Activated CD8-positive, alpha-beta T cell treated with anti-CD3 and anti-CD28 coated beads, Interleukin-2, amount 10 ng/mL, durations not matched to agents 7 days and 5 days (primary cell): ENCODE measurements around the gene CDK15. TPM values are rescaled to one million over a fixed set of nuclear protein-coding genes. Genes with fewer than 3 reads are reported as not detected.

ENCODE experiments used
- ATAC-seq: fragments of 150-1000 bp; cut with Tn5 transposase; one replicate; pipeline ENCODE4 v1.10.0; 2021; ENCODE audit warnings: moderate library complexity
- CTCF ChIA-PET: fragments of 350-600 bp; sonication (Branson Sonifier 250); formaldehyde crosslinking; loops from one replicate; lab custom pipeline; 2021; ENCODE audit warnings: antibody characterized with exemption; lab: Charles Lee
- POLR2A ChIA-PET: fragments of 350-600 bp; sonication (Branson Sonifier 250); formaldehyde crosslinking; loops from one replicate; lab custom pipeline; 2021; ENCODE audit warnings: antibody characterized with exemption; lab: Charles Lee
- DNase-seq: peaks from one replicate; pipeline ENCODE4 v3.0.0-alpha.2; 2020
- H3K27ac Mint-ChIP-seq: one replicate; pipeline ENCODE4 v1.8.0; 2021; ENCODE audit warnings: mild to moderate bottlenecking, mixed read lengths
- H3K27me3 Mint-ChIP-seq: one replicate; pipeline ENCODE4 v1.8.0; 2021; ENCODE audit warnings: low read depth, mixed read lengths
- H3K36me3 Mint-ChIP-seq: one replicate; pipeline ENCODE4 v1.8.0; 2021; ENCODE audit warnings: low read depth, mixed read lengths
- H3K4me1 Mint-ChIP-seq: one replicate; pipeline ENCODE4 v1.8.0; 2021; ENCODE audit warnings: low read depth, mixed read lengths
- H3K4me3 Mint-ChIP-seq: one replicate; pipeline ENCODE4 v1.8.0; 2021; ENCODE audit warnings: mild to moderate bottlenecking, mixed read lengths
- H3K9me3 Mint-ChIP-seq: one replicate; pipeline ENCODE4 v1.8.0; 2022; ENCODE audit warnings: mixed read lengths; ENCODE audit not compliant: insufficient read depth
- total RNA-seq, 2 experiments: library from RNA; stranded (reverse); gene quantifications; one replicate each; pipeline ENCODE4 v1.2.3, GENCODE V29; 2021

CDK15 gene
- total RNA-seq, 2 experiments from 2014 or later: not detected

GRCh38 chr2:201858281-201859184 is 52.2 kb downstream of the CDK15 start:
- CTCF ChIA-PET: interaction anchor here (0.8 to 3.2 kb wide), 5 partner anchors 8 to 320 kb away, joined by 3 to 49 read pairs (median 7); no protein-coding TSS in a partner anchor
- POLR2A ChIA-PET: no interaction called here
- Mint-ChIP-seq H3K4me1 (peaks cover 11% of the 10 kb centered on the region), H3K9me3 (no peaks in the 10 kb centered on the region), H3K4me3 (no peak overlapping the region), H3K36me3 (no peaks in the 10 kb centered on the region), H3K27ac (no peak overlapping the region), H3K27me3 (peaks cover 36% of the 10 kb centered on the region)
- peak; percentile 30 for DNase-seq
- no peak for ATAC-seq

- no peak overlapping the region for H3K27ac Mint-ChIP-seq
- no peak overlapping the region for H3K4me3 Mint-ChIP-seq
- DNase-seq (no peak), ATAC-seq (no peak)
- no peaks in the 10 kb centered on the region for H3K9me3 Mint-ChIP-seq
- H3K36me3 Mint-ChIP-seq: no peaks in the 10 kb centered on the region
- peaks cover 11% of the 10 kb centered on the region for H3K4me1 Mint-ChIP-seq
- CTCF ChIA-PET: interaction anchor here (1.0 to 3.2 kb wide), 23 partner anchors 8 to 407 kb away, joined by 3 to 49 read pairs (median 4); no protein-coding TSS in a partner anchor
- peaks cover 38% of the 10 kb centered on the region for H3K27me3 Mint-ChIP-seq
- POLR2A ChIA-PET: no interaction called here
These were observed 53.6 kb downstream of the CDK15 start for GRCh38 chr2:201859949-201860348.

GRCh38 chr2:201860636-201861066 is 54.3 kb downstream of the CDK15 start:
- peak; percentile 60 for DNase-seq
- ChIA-PET POLR2A (interaction anchor here (0.6 kb wide), 2 partner anchors 9 to 668 kb away, joined by 3 to 6 read pairs; no protein-coding TSS in a partner anchor), CTCF (interaction anchor here (0.6 to 3.2 kb wide), 30 partner anchors 8 to 651 kb away, joined by 3 to 49 read pairs (median 4); no protein-coding TSS in a partner anchor)
- Mint-ChIP-seq H3K4me3 (no peak overlapping the region), H3K4me1 (peaks cover 11% of the 10 kb centered on the region), H3K27ac (no peak overlapping the region), H3K9me3 (no peaks in the 10 kb centered on the region), H3K27me3 (peaks cover 35% of the 10 kb centered on the region), H3K36me3 (no peaks in the 10 kb centered on the region)
- peak; percentile 77 for ATAC-seq

- ATAC-seq (no peak), DNase-seq (no peak)
- Mint-ChIP-seq H3K36me3 (no peaks in the 10 kb centered on the region), H3K27ac (no peak overlapping the region), H3K4me3 (no peak overlapping the region), H3K4me1 (peaks cover 11% of the 10 kb centered on the region), H3K27me3 (peaks cover 32% of the 10 kb centered on the region), H3K9me3 (no peaks in the 10 kb centered on the region)
- CTCF ChIA-PET: interaction anchor here (1.4 kb wide), 1 partner anchor 192 kb away, joined by 3 read pairs; no protein-coding TSS in a partner anchor
- POLR2A ChIA-PET: no interaction called here
These were observed 56.5 kb downstream of the CDK15 start for GRCh38 chr2:201862843-201863242.

- Mint-ChIP-seq H3K9me3 (no peaks in the 10 kb centered on the region), H3K27ac (no peak overlapping the region), H3K4me1 (no peaks in the 10 kb centered on the region), H3K4me3 (no peak overlapping the region), H3K36me3 (no peaks in the 10 kb centered on the region), H3K27me3 (peaks cover 15% of the 10 kb centered on the region)
- ChIA-PET POLR2A (no interaction called here), CTCF (interaction anchor here (0.9 kb wide), 1 partner anchor 9 kb away, joined by 4 read pairs; no protein-coding TSS in a partner anchor)
- no peak for ATAC-seq
- no peak for DNase-seq
These were observed 60.5 kb downstream of the CDK15 start for GRCh38 chr2:201866643-201867473.

GRCh38 chr2:201871471-201871870 is 65.1 kb downstream of the CDK15 start:
- no peak overlapping the region for H3K27ac Mint-ChIP-seq
- ChIA-PET CTCF (no interaction called here), POLR2A (interaction anchor here (0.6 kb wide), 1 partner anchor 133 kb away, joined by 3 read pairs; no protein-coding TSS in a partner anchor)
- H3K9me3 Mint-ChIP-seq: no peaks in the 10 kb centered on the region
- H3K4me1 Mint-ChIP-seq: no peaks in the 10 kb centered on the region
- H3K36me3 Mint-ChIP-seq: no peaks in the 10 kb centered on the region
- no peak for DNase-seq
- no peak overlapping the region for H3K4me3 Mint-ChIP-seq
- no peak for ATAC-seq
- peaks cover 21% of the 10 kb centered on the region for H3K27me3 Mint-ChIP-seq

GRCh38 chr2:201872591-201872990 is 66.3 kb downstream of the CDK15 start:
- H3K4me3 Mint-ChIP-seq: no peak overlapping the region
- H3K9me3 Mint-ChIP-seq: no peaks in the 10 kb centered on the region
- H3K4me1 Mint-ChIP-seq: no peaks in the 10 kb centered on the region
- H3K27me3 Mint-ChIP-seq: peaks cover 27% of the 10 kb centered on the region
- H3K27ac Mint-ChIP-seq: no peak overlapping the region
- CTCF ChIA-PET: interaction anchor here (0.8 to 1.1 kb wide), 2 partner anchors 12 to 146 kb away, joined by 3 to 5 read pairs; no protein-coding TSS in a partner anchor
- POLR2A ChIA-PET: interaction anchor here (0.7 kb wide), 1 partner anchor 415 kb away, joined by 3 read pairs; no protein-coding TSS in a partner anchor
- no peak for ATAC-seq
- no peak for DNase-seq
- no peaks in the 10 kb centered on the region for H3K36me3 Mint-ChIP-seq

GRCh38 chr2:201879996-201880395 is 73.7 kb downstream of the CDK15 start:
- no peak for ATAC-seq
- no peaks in the 10 kb centered on the region for H3K9me3 Mint-ChIP-seq
- H3K36me3 Mint-ChIP-seq: no peaks in the 10 kb centered on the region
- CTCF ChIA-PET: interaction anchor here (1.6 kb wide), 1 partner anchor 20 kb away, joined by 4 read pairs; no protein-coding TSS in a partner anchor
- no peak overlapping the region for H3K27ac Mint-ChIP-seq
- H3K4me3 Mint-ChIP-seq: no peak overlapping the region
- peaks cover 28% of the 10 kb centered on the region for H3K4me1 Mint-ChIP-seq
- no peak for DNase-seq
- POLR2A ChIA-PET: no interaction called here
- peaks cover 70% of the 10 kb centered on the region for H3K27me3 Mint-ChIP-seq

- no peak for DNase-seq
- no peaks in the 10 kb centered on the region for H3K36me3 Mint-ChIP-seq
- no peaks in the 10 kb centered on the region for H3K9me3 Mint-ChIP-seq
- ChIA-PET CTCF (interaction anchor here (1.6 kb wide), 1 partner anchor 20 kb away, joined by 4 read pairs; no protein-coding TSS in a partner anchor), POLR2A (no interaction called here)
- peaks cover 70% of the 10 kb centered on the region for H3K27me3 Mint-ChIP-seq
- peaks cover 28% of the 10 kb centered on the region for H3K4me1 Mint-ChIP-seq
- H3K27ac Mint-ChIP-seq: no peak overlapping the region
- H3K4me3 Mint-ChIP-seq: no peak overlapping the region
- ATAC-seq: no peak
These were observed 74.2 kb downstream of the CDK15 start for GRCh38 chr2:201880579-201880978.

- ChIA-PET CTCF (interaction anchor here (1.6 kb wide), 1 partner anchor 21 kb away, joined by 4 read pairs; no protein-coding TSS in a partner anchor), POLR2A (no interaction called here)
- no peaks in the 10 kb centered on the region for H3K9me3 Mint-ChIP-seq
- no peaks in the 10 kb centered on the region for H3K36me3 Mint-ChIP-seq
- peaks cover 67% of the 10 kb centered on the region for H3K27me3 Mint-ChIP-seq
- no peak overlapping the region for H3K27ac Mint-ChIP-seq
- no peak for ATAC-seq
- H3K4me1 Mint-ChIP-seq: peaks cover 28% of the 10 kb centered on the region
- no peak for DNase-seq
- H3K4me3 Mint-ChIP-seq: no peak overlapping the region
These were observed 74.8 kb downstream of the CDK15 start for GRCh38 chr2:201880993-201881611.

- Mint-ChIP-seq H3K4me3 (no peak overlapping the region), H3K9me3 (no peaks in the 10 kb centered on the region), H3K27me3 (peaks cover 64% of the 10 kb centered on the region), H3K27ac (no peak overlapping the region), H3K36me3 (no peaks in the 10 kb centered on the region), H3K4me1 (peaks cover 28% of the 10 kb centered on the region)
- ChIA-PET CTCF (no interaction called here), POLR2A (interaction anchor here (0.7 kb wide), 1 partner anchor 1260 kb away, joined by 3 read pairs; no protein-coding TSS in a partner anchor)
- ATAC-seq (no peak), DNase-seq (no peak)
These were observed 75.4 kb downstream of the CDK15 start for GRCh38 chr2:201881741-201882140.
